Lower leg skin (tissue), 4 donors: ENCODE measurements around the gene MEIS2. TPM values are rescaled to one million over a fixed set of nuclear protein-coding genes. Genes with fewer than 3 reads are reported as not detected.

Experiments
- DNase-seq, 2 donors: peaks; one replicate each; pipeline ENCODE4 v3.0.0-alpha.2; 2019; ENCODE audit warnings: low spot score in 2 of 2
- H3K4me3 ChIP-seq: fragments of 200-600 bp; sonication (generic); 2 replicates; pipeline ENCODE4 v1.5.1; 2017; ENCODE audit warnings: mild to moderate bottlenecking, low read depth; ENCODE audit not compliant: poor library complexity, severe bottlenecking
- POLR2A ChIP-seq, 2 donors: fragments of 450-650 bp; IDR thresholded peaks; one replicate each; pipeline ENCODE4 v1.6.1; 2016 to 2017; ENCODE audit warnings: antibody characterized with exemption in 2 of 2, mild to moderate bottlenecking in 1 of 2, moderate library complexity in 1 of 2
- WGBS, 2 donors: methylation state at CpG; one replicate each; pipeline ENCODE4 v1.1.5; 2018; 5-methylcytosine and 5-hydroxymethylcytosine counted together
- intact Hi-C: fragments of 100-400 bp; cut with DNase I; formaldehyde crosslinking; loops from one replicate; pipeline ENCODE4 v1.15.0; 2023; ENCODE audit warnings: low total_unique reads
- total RNA-seq, 4 donors: library from RNA; depleted of rRNA; stranded (reverse); fragments of >200 nt; gene quantifications; one replicate each; pipeline ENCODE4 v1.1.0, GENCODE V29; 2016
- TF ChIP-seq, protein P1 (sequence below), 3 donors: fragments of 450-650 bp; IDR thresholded peaks; one replicate each; pipeline ENCODE4 v1.5.1; 2016; ENCODE audit warnings: antibody characterized with exemption in 3 of 3, mild to moderate bottlenecking in 3 of 3, moderate library complexity in 2 of 3

Gene MEIS2
- total RNA-seq, 4 donors from 2014 or later: 12.9 to 18.5 (median 15.8) TPM

DNA sequence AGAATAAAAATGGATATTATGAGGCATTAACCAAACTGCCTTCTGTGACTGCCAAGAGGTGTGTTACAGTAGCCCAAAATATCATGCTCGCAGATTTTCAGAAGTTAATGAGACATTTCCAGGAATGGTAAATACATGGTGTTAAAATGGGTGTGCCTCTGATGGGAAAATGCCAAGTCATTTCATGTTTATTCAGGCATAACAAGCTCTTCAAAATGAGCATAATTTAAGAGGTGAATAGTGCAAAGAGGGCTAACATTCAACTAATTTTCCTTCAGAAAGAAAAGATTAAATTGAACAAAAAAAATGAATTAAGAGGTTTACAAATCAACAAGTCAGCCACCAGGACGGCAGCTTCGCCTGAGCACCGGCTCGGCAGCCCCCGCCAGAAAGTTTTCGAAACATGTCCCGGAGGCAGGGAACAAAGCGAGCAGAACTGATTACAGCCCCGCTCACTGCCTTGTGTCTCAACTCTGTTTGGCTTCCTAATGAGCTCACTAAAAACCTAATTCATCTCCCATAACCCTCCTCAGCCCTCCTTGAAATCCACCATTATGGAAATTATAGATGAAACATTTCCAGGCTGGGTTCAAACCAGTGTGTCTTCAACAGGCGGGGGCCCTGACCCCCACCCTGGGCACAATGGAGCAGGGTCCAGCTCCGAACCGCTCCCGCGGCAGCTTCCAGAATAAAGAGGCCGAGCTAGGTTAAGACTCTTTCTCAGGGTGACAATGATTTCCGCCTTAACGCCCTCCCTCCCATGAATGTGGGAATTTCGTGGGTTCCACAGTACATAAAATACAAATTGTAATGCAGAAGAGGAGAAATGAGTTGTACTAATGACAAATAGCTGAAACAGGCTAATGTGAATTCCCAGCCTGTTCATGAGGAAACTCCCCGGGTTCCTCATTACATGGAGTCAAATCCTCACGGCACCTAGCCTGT lies 43.9 kb downstream of the MEIS2 start:
- WGBS, 2 donors: 64 to 65% methylated on average over 21 of the region's 21 CpGs
- TF ChIP-seq POLR2A (IDR thresholded peaks at IDR 0.05): no peak
- TF ChIP-seq, protein P1, sequence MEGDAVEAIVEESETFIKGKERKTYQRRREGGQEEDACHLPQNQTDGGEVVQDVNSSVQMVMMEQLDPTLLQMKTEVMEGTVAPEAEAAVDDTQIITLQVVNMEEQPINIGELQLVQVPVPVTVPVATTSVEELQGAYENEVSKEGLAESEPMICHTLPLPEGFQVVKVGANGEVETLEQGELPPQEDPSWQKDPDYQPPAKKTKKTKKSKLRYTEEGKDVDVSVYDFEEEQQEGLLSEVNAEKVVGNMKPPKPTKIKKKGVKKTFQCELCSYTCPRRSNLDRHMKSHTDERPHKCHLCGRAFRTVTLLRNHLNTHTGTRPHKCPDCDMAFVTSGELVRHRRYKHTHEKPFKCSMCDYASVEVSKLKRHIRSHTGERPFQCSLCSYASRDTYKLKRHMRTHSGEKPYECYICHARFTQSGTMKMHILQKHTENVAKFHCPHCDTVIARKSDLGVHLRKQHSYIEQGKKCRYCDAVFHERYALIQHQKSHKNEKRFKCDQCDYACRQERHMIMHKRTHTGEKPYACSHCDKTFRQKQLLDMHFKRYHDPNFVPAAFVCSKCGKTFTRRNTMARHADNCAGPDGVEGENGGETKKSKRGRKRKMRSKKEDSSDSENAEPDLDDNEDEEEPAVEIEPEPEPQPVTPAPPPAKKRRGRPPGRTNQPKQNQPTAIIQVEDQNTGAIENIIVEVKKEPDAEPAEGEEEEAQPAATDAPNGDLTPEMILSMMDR (IDR thresholded peaks at IDR 0.05): no peak
- H3K4me3 ChIP-seq: no peak overlapping the region
- DNase-seq: no peak
- intact Hi-C loops: no loop called here

DNA sequence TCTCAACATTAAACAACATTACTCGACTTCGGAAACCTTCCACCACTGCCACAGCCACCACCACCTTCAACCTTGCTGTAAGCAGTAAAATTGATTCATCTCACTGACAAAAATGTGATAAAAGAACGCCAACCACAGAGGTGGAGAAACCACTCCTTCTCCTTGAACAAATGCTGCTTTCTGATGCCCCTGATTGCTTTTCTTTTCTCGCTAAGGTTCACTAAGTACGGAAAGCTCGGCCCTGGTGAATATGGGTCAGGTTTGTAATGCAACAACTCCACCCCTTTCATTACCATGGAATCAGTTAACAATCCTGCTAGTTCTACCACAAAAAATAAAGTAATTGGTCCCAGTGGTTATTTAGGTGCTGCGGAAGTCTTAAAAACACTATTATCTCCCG lies 44.9 kb downstream of the MEIS2 start:
- DNase-seq: no peak
- WGBS, 2 donors: 80 to 84% methylated on average over 8 of the region's 8 CpGs
- no peak for TF ChIP-seq POLR2A (IDR thresholded peaks at IDR 0.05)
- TF ChIP-seq, protein P1 (IDR thresholded peaks at IDR 0.05): no peak
- intact Hi-C loops: no loop called here
- H3K4me3 ChIP-seq: no peak overlapping the region

DNA sequence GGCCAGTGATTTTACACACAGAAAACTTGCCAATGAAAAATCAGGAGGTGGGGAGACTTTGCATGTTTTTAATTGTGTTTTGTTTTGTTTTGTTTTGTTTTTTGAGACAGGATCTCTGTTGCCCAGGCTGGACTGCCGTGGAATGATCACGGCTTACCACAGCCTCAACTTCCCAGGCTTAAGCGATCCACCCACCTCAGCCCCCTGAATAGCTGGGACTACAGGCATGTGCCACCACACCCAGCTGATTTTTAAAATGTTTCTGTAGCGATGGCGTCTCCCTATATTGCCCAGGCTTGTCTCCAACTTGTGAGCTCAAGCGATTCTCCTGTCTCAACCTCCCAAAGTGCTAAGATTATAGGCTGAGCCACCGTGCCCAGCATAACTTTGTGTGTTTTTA lies 46.0 kb downstream of the MEIS2 start:
- TF ChIP-seq, protein P1 (IDR thresholded peaks at IDR 0.05): no peak
- TF ChIP-seq POLR2A (IDR thresholded peaks at IDR 0.05): no peak
- H3K4me3 ChIP-seq: no peak overlapping the region
- intact Hi-C loops: no loop called here
- DNase-seq: no peak
- 74 to 76% methylated on average over 7 of the region's 7 CpGs for WGBS, 2 donors

DNA sequence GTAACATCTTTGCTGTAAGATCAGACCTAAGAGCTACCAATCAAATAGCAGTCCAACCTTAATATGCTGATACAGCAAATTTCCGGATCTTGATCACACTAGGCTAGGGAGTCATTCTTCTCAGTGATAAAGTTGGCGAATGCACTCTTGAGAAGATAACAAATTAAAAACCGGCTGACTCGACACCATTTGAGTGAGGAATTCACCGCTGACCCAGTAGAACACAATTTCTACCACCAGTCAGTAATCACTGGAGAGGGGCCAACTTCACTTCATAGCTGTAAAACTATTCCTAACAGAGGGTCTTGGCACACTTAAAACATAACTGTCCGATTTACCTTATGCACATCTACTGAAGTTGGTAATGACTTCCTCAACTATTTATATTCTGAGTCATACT lies 47.2 kb downstream of the MEIS2 start:
- TF ChIP-seq, protein P1 (IDR thresholded peaks at IDR 0.05): no peak
- TF ChIP-seq POLR2A (IDR thresholded peaks at IDR 0.05): no peak
- H3K4me3 ChIP-seq: no peak overlapping the region
- intact Hi-C loops: no loop called here
- DNase-seq: no peak
- 84 to 91% methylated on average over 6 of the region's 6 CpGs for WGBS, 2 donors

DNA sequence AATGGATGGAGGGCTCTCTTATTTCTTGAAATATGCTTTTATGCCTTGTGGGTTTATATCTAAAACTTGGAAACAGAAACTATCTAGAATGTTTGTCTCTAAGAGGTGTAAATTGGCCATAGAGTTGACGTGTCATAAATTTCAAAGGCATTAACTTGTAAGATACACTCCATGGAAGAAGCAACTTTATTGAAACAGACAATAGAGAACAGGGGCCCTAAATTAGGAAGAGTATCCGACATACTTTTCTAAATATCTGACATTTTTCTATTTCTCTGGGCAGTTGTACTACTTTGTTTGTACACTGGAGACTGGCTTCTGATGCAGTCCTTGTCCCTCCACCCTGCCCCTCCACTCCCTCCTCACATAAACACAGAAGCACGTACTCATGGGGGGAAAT lies 50.0 kb downstream of the MEIS2 start:
- intact Hi-C loops: no loop called here
- no peak overlapping the region for H3K4me3 ChIP-seq
- TF ChIP-seq POLR2A (IDR thresholded peaks at IDR 0.05): no peak
- TF ChIP-seq, protein P1 (IDR thresholded peaks at IDR 0.05): no peak
- 74 to 81% methylated on average over 3 of the region's 3 CpGs for WGBS, 2 donors
- no peak for DNase-seq
